ENCODE results near the gene SCN8A. TPM values are rescaled to one million over a fixed set of nuclear protein-coding genes. Genes with fewer than 3 reads are reported as not detected.
"Not testable (repeated sequence)": the region's sequence is repeated elsewhere in the genome, so short reads cannot be mapped to it uniquely, and the experiment has no call there.

The SCN8A gene
- total RNA-seq, 2 experiments from 2014 or later = 0.86 to 0.93 TPM

- no peak for DNase-seq
- Mint-ChIP-seq H3K4me3 (no peak overlapping the region), H3K9me3 (no peaks in the 10 kb centered on the region), H3K36me3 (no peaks in the 10 kb centered on the region), H3K27ac (no peak overlapping the region), H3K27me3 (peaks cover 24% of the 10 kb centered on the region), H3K4me1 (no peaks in the 10 kb centered on the region)
Measured at GRCh38 chr12:51600721-51601120, 9.7 kb downstream of the SCN8A start.

GRCh38 chr12:51601241-51601640, 10.2 kb downstream of the SCN8A start:
- H3K27ac Mint-ChIP-seq = no peak overlapping the region
- no peak for DNase-seq
- peaks cover 21% of the 10 kb centered on the region for H3K27me3 Mint-ChIP-seq
- H3K9me3 Mint-ChIP-seq = no peaks in the 10 kb centered on the region
- H3K4me3 Mint-ChIP-seq = no peak overlapping the region
- no peaks in the 10 kb centered on the region for H3K36me3 Mint-ChIP-seq
- no peaks in the 10 kb centered on the region for H3K4me1 Mint-ChIP-seq

- not testable (repeated sequence) for H3K27ac Mint-ChIP-seq, H3K36me3 Mint-ChIP-seq, H3K9me3 Mint-ChIP-seq, H3K4me3 Mint-ChIP-seq, H3K27me3 Mint-ChIP-seq, DNase-seq
- peaks cover 18% of the 10 kb centered on the region for H3K4me1 Mint-ChIP-seq
Measured at GRCh38 chr12:51605896-51606295, 14.9 kb downstream of the SCN8A start.

GRCh38 chr12:51607197-51607596, 16.2 kb downstream of the SCN8A start:
- H3K27me3 Mint-ChIP-seq, H3K27ac Mint-ChIP-seq, DNase-seq, H3K9me3 Mint-ChIP-seq, H3K4me3 Mint-ChIP-seq, H3K36me3 Mint-ChIP-seq: not testable (repeated sequence)
- H3K4me1 Mint-ChIP-seq = peaks cover 18% of the 10 kb centered on the region

- no peak overlapping the region for H3K4me3 Mint-ChIP-seq
- H3K27ac Mint-ChIP-seq = no peak overlapping the region
- no peak for DNase-seq
- H3K27me3 Mint-ChIP-seq = peaks cover 7% of the 10 kb centered on the region
- H3K36me3 Mint-ChIP-seq = no peaks in the 10 kb centered on the region
- H3K9me3 Mint-ChIP-seq = peaks cover 2% of the 10 kb centered on the region
- no peaks in the 10 kb centered on the region for H3K4me1 Mint-ChIP-seq
Measured at GRCh38 chr12:51620448-51620847, 29.4 kb downstream of the SCN8A start.

GRCh38 chr12:51621156-51621922, 30.3 kb downstream of the SCN8A start:
- peaks cover 7% of the 10 kb centered on the region for H3K27me3 Mint-ChIP-seq
- no peak overlapping the region for H3K27ac Mint-ChIP-seq
- no peak for DNase-seq
- no peaks in the 10 kb centered on the region for H3K4me1 Mint-ChIP-seq
- H3K36me3 Mint-ChIP-seq = no peaks in the 10 kb centered on the region
- H3K9me3 Mint-ChIP-seq = peaks cover 2% of the 10 kb centered on the region
- no peak overlapping the region for H3K4me3 Mint-ChIP-seq

GRCh38 chr12:51622564-51622963, 31.5 kb downstream of the SCN8A start:
- no peaks in the 10 kb centered on the region for H3K27me3 Mint-ChIP-seq
- H3K4me1 Mint-ChIP-seq = no peaks in the 10 kb centered on the region
- no peak for DNase-seq
- no peaks in the 10 kb centered on the region for H3K36me3 Mint-ChIP-seq
- H3K27ac Mint-ChIP-seq = no peak overlapping the region
- no peak overlapping the region for H3K4me3 Mint-ChIP-seq
- no peaks in the 10 kb centered on the region for H3K9me3 Mint-ChIP-seq

GRCh38 chr12:51625370-51625769, 34.3 kb downstream of the SCN8A start:
- no peak overlapping the region for H3K4me3 Mint-ChIP-seq
- no peaks in the 10 kb centered on the region for H3K27me3 Mint-ChIP-seq
- DNase-seq = no peak
- H3K4me1 Mint-ChIP-seq = no peaks in the 10 kb centered on the region
- no peaks in the 10 kb centered on the region for H3K36me3 Mint-ChIP-seq
- no peak overlapping the region for H3K27ac Mint-ChIP-seq
- H3K9me3 Mint-ChIP-seq = no peaks in the 10 kb centered on the region

GRCh38 chr12:51626115-51626514, 35.1 kb downstream of the SCN8A start:
- Mint-ChIP-seq H3K9me3 (no peaks in the 10 kb centered on the region), H3K36me3 (no peaks in the 10 kb centered on the region), H3K4me3 (no peak overlapping the region), H3K27ac (no peak overlapping the region), H3K4me1 (no peaks in the 10 kb centered on the region), H3K27me3 (no peaks in the 10 kb centered on the region)
- DNase-seq = no peak

- Mint-ChIP-seq H3K36me3 (no peaks in the 10 kb centered on the region), H3K9me3 (no peaks in the 10 kb centered on the region), H3K4me3 (no peak overlapping the region), H3K4me1 (no peaks in the 10 kb centered on the region), H3K27me3 (no peaks in the 10 kb centered on the region), H3K27ac (no peak overlapping the region)
- DNase-seq = no peak
Measured at GRCh38 chr12:51626629-51627028, 35.6 kb downstream of the SCN8A start.

- no peaks in the 10 kb centered on the region for H3K27me3 Mint-ChIP-seq
- DNase-seq = no peak
- no peaks in the 10 kb centered on the region for H3K36me3 Mint-ChIP-seq
- no peak overlapping the region for H3K27ac Mint-ChIP-seq
- H3K4me3 Mint-ChIP-seq = no peak overlapping the region
- no peaks in the 10 kb centered on the region for H3K9me3 Mint-ChIP-seq
- H3K4me1 Mint-ChIP-seq = no peaks in the 10 kb centered on the region
Measured at GRCh38 chr12:51630256-51630880, 39.3 kb downstream of the SCN8A start.

- Mint-ChIP-seq H3K27ac (no peak overlapping the region), H3K27me3 (no peaks in the 10 kb centered on the region), H3K4me1 (no peaks in the 10 kb centered on the region), H3K36me3 (no peaks in the 10 kb centered on the region), H3K4me3 (no peak overlapping the region), H3K9me3 (no peaks in the 10 kb centered on the region)
- no peak for DNase-seq
Measured at GRCh38 chr12:51630986-51631385, 40.0 kb downstream of the SCN8A start.

- Mint-ChIP-seq H3K27me3 (no peaks in the 10 kb centered on the region), H3K27ac (no peak overlapping the region), H3K9me3 (no peaks in the 10 kb centered on the region), H3K36me3 (no peaks in the 10 kb centered on the region), H3K4me3 (no peak overlapping the region), H3K4me1 (no peaks in the 10 kb centered on the region)
- no peak for DNase-seq
Measured at GRCh38 chr12:51631591-51631990, 40.6 kb downstream of the SCN8A start.

GRCh38 chr12:51632623-51633022, 41.6 kb downstream of the SCN8A start:
- Mint-ChIP-seq H3K9me3 (peaks cover 6% of the 10 kb centered on the region), H3K4me3 (no peak overlapping the region), H3K27me3 (no peaks in the 10 kb centered on the region), H3K27ac (no peak overlapping the region), H3K4me1 (no peaks in the 10 kb centered on the region), H3K36me3 (no peaks in the 10 kb centered on the region)
- no peak for DNase-seq

- Mint-ChIP-seq H3K27me3 (no peaks in the 10 kb centered on the region), H3K4me1 (no peaks in the 10 kb centered on the region), H3K4me3 (no peak overlapping the region), H3K9me3 (peaks cover 10% of the 10 kb centered on the region), H3K27ac (no peak overlapping the region), H3K36me3 (peaks cover 2% of the 10 kb centered on the region)
- no peak for DNase-seq
Measured at GRCh38 chr12:51635346-51635745, 44.3 kb downstream of the SCN8A start.

GRCh38 chr12:51636581-51636980, 45.5 kb downstream of the SCN8A start:
- H3K4me3 Mint-ChIP-seq = no peak overlapping the region
- H3K4me1 Mint-ChIP-seq = no peaks in the 10 kb centered on the region
- peaks cover 2% of the 10 kb centered on the region for H3K36me3 Mint-ChIP-seq

More at GRCh38 chr12:51636581-51636980, 45.5 kb downstream of the SCN8A start:
- Mint-ChIP-seq H3K27ac (no peak overlapping the region), H3K9me3 (peaks cover 10% of the 10 kb centered on the region), H3K27me3 (no peaks in the 10 kb centered on the region)
- DNase-seq = no peak

Data from activated naive CD8-positive, alpha-beta T cell treated with anti-CD3 and anti-CD28 coated beads for 36 hours (primary cell).